ENCODE data around the gene NPPA.

DNA sequence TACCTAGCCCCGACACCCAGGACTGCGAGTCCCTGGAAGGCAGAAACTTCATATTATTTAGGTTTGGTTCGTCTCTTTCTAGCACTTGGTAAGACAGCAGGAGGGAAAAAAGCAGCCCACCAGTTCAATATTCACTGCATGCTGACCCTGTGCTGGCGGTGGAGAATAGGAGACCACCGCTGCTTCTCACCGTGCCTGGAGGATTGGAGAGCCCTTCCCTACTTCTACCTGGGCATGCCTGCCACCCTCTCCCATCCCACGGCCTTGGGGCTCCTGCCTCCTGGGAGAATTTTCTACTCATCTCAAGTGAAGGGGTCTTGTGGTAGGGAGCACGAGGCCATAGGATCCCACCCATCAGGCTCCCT lies 47.2 kb downstream of the NPPA start:
- TF ChIP-seq ZNF274 (IDR thresholded peaks at IDR 0.05; ENCODE audit: low read depth, low read length) (no peak), YY1 (IDR thresholded peaks at IDR 0.05; ENCODE audit: insufficient read depth, insufficient read length) (no peak), SUZ12 (IDR thresholded peaks at IDR 0.05; ENCODE audit: extremely low read depth, insufficient read depth, insufficient read length) (no peak)

Data from NT2/D1 (cell line).